Cardiac muscle cell (in vitro differentiated cells and primary cell): Measurements from ENCODE around the gene TBX20. TPM values are rescaled to one million over a fixed set of nuclear protein-coding genes. Genes with fewer than 3 reads are reported as not detected.
"Not testable (repeated sequence)": the region's sequence is repeated elsewhere in the genome, so short reads cannot be mapped to it uniquely, and the experiment has no call there.

Experiments used
- DNase-seq, 2 donors: peaks; one replicate each; pipeline versions ENCODE4 v3.0.0 to v3.0.0-alpha.2; 2010 to 2017; ENCODE audit warnings: low read depth in 1 of 2, low spot score in 1 of 2
- H3K27ac ChIP-seq: fragments of 200-600 bp; sonication (generic); 2 replicates; pipeline ENCODE4 v1.5.1; 2016
- H3K27me3 ChIP-seq: fragments of 200-600 bp; sonication (generic); 2 replicates; pipeline ENCODE4 v1.6.0; 2016; ENCODE audit warnings: control low read depth
- H3K36me3 ChIP-seq: fragments of 200-600 bp; sonication (generic); 2 replicates; pipeline ENCODE4 v1.5.1; 2016; ENCODE audit warnings: control low read depth
- H3K4me1 ChIP-seq: fragments of 200-600 bp; sonication (generic); 2 replicates; pipeline ENCODE4 v1.8.1; 2017; ENCODE audit warnings: low read depth, mild to moderate bottlenecking, mixed run types
- H3K4me3 ChIP-seq: fragments of 200-600 bp; sonication (generic); 2 replicates; pipeline ENCODE4 v1.5.1; 2016; ENCODE audit warnings: mild to moderate bottlenecking
- H3K9me3 ChIP-seq: fragments of 200-600 bp; sonication (generic); 2 replicates; pipeline ENCODE4 v1.5.1; 2017; ENCODE audit warnings: low read depth, mild to moderate bottlenecking, control low read depth
- CTCF ChIP-seq: IDR thresholded peaks from 2 replicates; pipeline ENCODE4 v1.5.1; 2012; ENCODE audit warnings: low read depth, mild to moderate bottlenecking, low read length
- polyA plus RNA-seq: library from polyadenylated mRNA; unstranded; fragments of >200 nt; fragmentation: Nextera tagmentation; extraction: Ambion mirVana; gene quantifications from 2 replicates; pipeline ENCODE4 v1.2.1, GENCODE V29; 2016
- total RNA-seq: library from RNA; depleted of rRNA; stranded (reverse); fragments of >200 nt; gene quantifications from 2 replicates; pipeline ENCODE4 v1.2.3, GENCODE V29; 2016

Gene TBX20
- total and polyA plus RNA-seq, 2 experiments from 2014 or later = 25.0 to 482 TPM

DNA sequence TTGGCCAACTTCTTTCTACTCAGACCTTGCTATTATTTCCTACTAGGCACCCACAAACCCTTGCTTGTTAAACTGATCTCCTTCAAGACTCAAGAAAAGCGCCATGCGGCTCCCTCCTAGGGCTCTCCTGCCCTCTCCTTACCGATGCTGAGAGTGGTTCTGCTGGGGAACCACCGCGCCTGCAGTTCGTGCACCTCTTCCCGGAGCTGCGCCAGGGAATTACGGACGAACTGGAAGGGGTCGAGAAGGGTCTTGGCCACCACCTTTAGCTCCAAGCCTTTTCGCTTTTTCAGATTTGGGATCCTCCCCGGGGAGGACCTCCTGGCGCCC, 68.4 kb downstream of the TBX20 start:
- Histone ChIP-seq H3K27ac (peak overlapping the region; percentile 64), H3K4me3 (peak overlapping the region; percentile 59)
- H3K9me3 ChIP-seq, H3K27me3 ChIP-seq, H3K36me3 ChIP-seq, H3K4me1 ChIP-seq, DNase-seq: not testable (repeated sequence)
- peak; percentile 31 for TF ChIP-seq CTCF

DNA sequence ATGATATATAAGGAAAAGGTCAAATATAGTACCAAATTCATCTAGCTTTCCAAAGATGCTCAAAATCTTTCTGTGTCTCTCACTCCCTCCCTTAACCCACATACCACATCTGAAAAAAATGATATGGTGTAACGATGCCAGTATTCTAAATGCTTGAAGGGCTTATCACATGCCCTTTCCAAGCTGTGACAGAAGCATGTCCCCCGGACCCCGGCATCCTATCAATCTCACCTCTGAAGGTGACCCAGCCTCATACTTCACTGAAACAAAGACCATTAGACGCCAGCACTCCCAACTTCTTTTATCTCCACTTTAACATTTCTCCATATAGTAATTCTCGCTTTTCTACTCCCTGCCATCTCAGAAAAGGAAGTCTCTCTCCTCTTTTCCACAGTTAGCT, 68.9 kb downstream of the TBX20 start:
- Histone ChIP-seq H3K4me3 (peak overlapping the region; percentile 59), H3K27ac (peak overlapping the region; percentile 64)
- not testable (repeated sequence) for H3K9me3 ChIP-seq, DNase-seq, H3K27me3 ChIP-seq, H3K4me1 ChIP-seq, H3K36me3 ChIP-seq

DNA sequence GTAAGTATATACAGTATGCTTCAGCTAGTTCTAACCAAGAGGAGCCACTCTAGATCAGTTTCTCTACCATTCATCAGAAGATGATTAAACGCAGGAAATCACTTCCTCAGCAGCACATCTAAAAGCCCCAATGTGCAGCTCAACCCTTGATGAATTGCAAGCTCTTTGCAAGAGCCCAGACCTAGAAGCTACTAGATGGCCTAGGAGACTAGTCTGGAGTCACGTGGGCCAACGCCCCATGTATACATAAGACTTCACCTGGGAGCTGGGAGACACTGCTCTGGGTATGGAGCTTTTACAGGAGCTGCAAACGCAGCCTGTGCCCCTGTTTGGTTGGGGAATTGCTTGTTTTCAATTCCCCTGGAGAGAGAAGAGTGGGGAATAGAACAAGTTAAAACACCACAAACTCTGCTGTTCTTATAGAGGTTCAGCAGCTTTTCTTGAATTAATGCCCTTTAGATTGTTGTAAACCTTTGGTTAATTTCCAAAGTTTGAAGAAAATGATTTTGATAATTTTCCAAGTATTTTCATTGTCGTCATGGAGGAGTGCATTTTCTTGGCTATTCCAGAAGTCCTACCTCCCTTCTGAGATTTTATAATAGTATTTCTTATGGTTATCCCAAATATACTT, 69.9 kb downstream of the TBX20 start:
- not testable (repeated sequence) for H3K9me3 ChIP-seq, H3K36me3 ChIP-seq, H3K27me3 ChIP-seq, H3K4me1 ChIP-seq
- peak overlapping the region; percentile 62 for H3K27ac ChIP-seq
- H3K4me3 ChIP-seq = peak overlapping the region; percentile 59
- DNase-seq = peak in 1 of 2 donors; percentile 42

DNA sequence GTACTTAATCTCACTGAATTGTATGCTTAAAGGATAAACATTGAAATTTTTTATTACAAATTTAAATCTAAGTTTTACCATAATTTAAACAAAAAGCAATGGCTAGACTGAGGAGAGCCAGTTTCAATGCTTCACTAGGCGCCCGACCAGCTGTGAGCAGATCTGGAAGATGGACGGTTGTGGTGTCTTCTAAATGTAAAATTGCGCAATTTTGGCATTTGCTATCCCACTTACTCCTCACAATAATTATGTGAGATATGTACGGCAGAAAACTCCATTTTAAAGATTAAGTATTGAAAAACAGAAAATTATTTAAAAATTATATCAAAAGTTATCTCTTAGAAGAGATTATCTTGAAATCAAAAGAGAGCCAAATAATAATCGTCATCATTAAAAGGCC, 73.2 kb downstream of the TBX20 start:
- H3K36me3 ChIP-seq, DNase-seq, H3K9me3 ChIP-seq, H3K4me3 ChIP-seq, H3K27me3 ChIP-seq, H3K4me1 ChIP-seq, H3K27ac ChIP-seq: not testable (repeated sequence)

DNA sequence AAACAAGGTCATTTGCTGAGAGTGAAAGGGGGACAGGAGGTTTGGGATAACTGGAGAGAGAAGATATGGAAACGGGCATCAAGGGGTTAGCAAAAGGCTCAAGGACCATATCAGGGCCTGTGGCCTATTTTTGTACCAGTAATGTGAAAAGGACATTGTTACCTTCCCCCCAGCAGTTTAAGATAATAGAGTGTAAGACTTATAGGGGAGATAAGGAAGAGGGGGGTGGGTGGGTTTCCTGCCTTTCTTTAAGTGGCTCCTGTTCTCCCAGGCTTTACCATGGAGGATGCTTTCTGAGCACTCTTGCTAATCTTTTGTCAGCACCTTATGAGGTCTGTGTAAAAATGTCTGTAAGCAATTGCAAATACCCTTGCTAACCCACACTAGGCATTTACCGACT, 80.7 kb downstream of the TBX20 start:
- H3K4me1 ChIP-seq = peaks cover 36% of the 10 kb centered on the region
- peak in 1 of 2 donors; percentile 83 for DNase-seq
- H3K27me3 ChIP-seq, H3K9me3 ChIP-seq, H3K36me3 ChIP-seq, H3K4me3 ChIP-seq: not testable (repeated sequence)
- H3K27ac ChIP-seq = peak overlapping the region; percentile 94

DNA sequence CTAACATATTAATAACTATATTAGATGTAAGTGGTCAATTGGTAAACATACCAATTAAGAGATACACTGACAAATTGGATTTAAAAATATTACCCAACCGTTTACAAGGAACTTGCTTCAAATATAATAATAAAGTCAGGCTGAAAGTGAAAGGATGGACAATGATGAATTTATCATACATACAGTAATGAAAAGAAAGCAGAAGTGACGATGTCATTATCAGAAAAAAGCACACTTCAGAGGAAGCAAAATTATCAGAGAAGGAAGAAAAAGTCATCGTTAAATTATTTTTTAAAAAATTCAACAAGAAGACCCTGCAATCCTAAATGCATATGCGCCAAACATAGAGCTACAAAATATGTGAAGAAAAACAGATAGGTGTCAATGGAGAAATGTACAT, 81.8 kb downstream of the TBX20 start:
- not testable (repeated sequence) for H3K36me3 ChIP-seq, H3K27me3 ChIP-seq, H3K9me3 ChIP-seq, H3K4me3 ChIP-seq, H3K27ac ChIP-seq, DNase-seq
- peaks cover 36% of the 10 kb centered on the region for H3K4me1 ChIP-seq

DNA sequence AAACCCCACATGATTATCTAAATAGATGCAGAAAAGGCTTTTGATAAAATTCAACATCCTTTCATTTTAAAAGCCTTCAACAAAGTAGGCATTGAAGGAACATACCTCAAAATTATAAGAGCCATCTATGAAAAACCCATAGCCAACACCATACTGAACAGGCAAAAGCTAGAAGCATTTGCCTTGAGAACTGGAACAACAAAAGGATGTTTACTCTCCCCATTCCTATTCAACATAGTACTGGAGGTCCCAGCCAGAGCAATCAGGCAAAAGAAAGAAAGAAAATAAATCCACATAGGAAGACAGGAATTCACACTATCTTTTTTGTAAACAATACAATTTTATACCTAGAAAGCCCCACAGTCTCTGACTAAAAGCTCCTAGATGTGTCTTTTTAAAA, 86.2 kb downstream of the TBX20 start:
- not testable (repeated sequence) for H3K36me3 ChIP-seq, H3K9me3 ChIP-seq, H3K4me1 ChIP-seq, H3K27ac ChIP-seq, H3K27me3 ChIP-seq, DNase-seq, H3K4me3 ChIP-seq

DNA sequence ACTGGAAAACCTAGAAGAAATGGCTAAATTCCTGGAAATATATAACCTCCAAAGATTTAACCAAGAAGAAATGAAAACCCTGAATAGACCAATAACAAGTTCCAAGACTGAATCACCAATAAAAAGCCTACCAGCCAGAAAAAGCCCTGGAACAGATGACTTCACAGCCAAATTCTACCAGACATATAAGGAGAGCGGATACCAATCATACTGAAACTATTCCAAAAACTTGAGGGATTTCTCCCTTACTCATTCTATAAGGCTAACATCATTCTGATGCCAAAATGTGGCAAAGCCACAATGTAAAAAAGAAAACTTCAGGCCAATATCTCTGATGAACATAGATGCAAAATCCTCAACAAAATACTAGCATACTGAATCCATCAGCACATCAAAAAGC, 86.7 kb downstream of the TBX20 start:
- not testable (repeated sequence) for DNase-seq, H3K27me3 ChIP-seq, H3K9me3 ChIP-seq, H3K4me1 ChIP-seq, H3K36me3 ChIP-seq, H3K4me3 ChIP-seq, H3K27ac ChIP-seq

- not testable (repeated sequence) for H3K9me3 ChIP-seq, H3K27me3 ChIP-seq, DNase-seq, H3K4me1 ChIP-seq, H3K36me3 ChIP-seq, H3K4me3 ChIP-seq, H3K27ac ChIP-seq
These were observed 92.7 kb downstream of the TBX20 start for GRCh38 chr7:35161059-35161740.

Other genes with a start within 250 kb of the TBX20 start
- gene DPY19L1, start 216.6 kb downstream of the TBX20 start, total RNA-seq = 20.2 and 20.8 TPM in 2 replicates
- 21.4 and 27.3 TPM in 2 replicates for gene DPY19L1, start 216.6 kb downstream of the TBX20 start, polyA plus RNA-seq